HEK293 (cell line): ENCODE measurements around the gene CTCF.
A peak's percentile ranks its signal among the peaks of the same experiment; 100 is the strongest.

Experiments used
- CTCF ChIA-PET: fragments of 350-600 bp; formaldehyde crosslinking; extraction: SDS; loops from one replicate; lab custom pipeline; 2021; ENCODE audit warnings: antibody characterized with exemption; lab: Yijun Ruan, JAX
- POLR2A ChIA-PET: fragments of 300-600 bp; formaldehyde crosslinking; extraction: SDS; loops from one replicate; lab custom pipeline; 2020; ENCODE audit warnings: antibody characterized with exemption, inconsistent platforms; lab: Yijun Ruan, JAX
- H3K27ac ChIP-seq: fragments of 200-500 bp; sonication (Bioruptor generic); 2 replicates; pipeline ENCODE4 v1.5.1; 2014; ENCODE audit warnings: low read depth, low read length, control low read depth, inconsistent platforms; ENCODE audit errors: extremely low read depth
- H3K36me3 ChIP-seq, 2 experiments: fragments of 200-500 bp in 1 of 2; sonication (Bioruptor generic) in 1 of 2; 1 replicate in 1 of 2; 2 replicates in 1 of 2; pipeline ENCODE4 v1.5.1; 2014 to 2017; ENCODE audit warnings: inconsistent platforms in 2 of 2, low read length in 2 of 2; ENCODE audit not compliant: control insufficient read depth in 2 of 2, insufficient read depth in 1 of 2
- H3K4me1 ChIP-seq: fragments of 200-500 bp; sonication (Bioruptor generic); 2 replicates; pipeline ENCODE4 v1.5.1; 2014; ENCODE audit warnings: mild to moderate bottlenecking, low read length, inconsistent platforms; ENCODE audit not compliant: control insufficient read depth, insufficient read depth
- H3K4me3 ChIP-seq: 2 replicates; pipeline ENCODE4 v1.5.1; 2011; ENCODE audit warnings: low read depth, mild to moderate bottlenecking, control low read depth, low read length, moderate library complexity
- H3K9me3 ChIP-seq: fragments of 200-500 bp; sonication (Bioruptor generic); 2 replicates; pipeline ENCODE4 v1.5.1; 2014; ENCODE audit warnings: low read depth, low read length, inconsistent platforms; ENCODE audit not compliant: control insufficient read depth, insufficient read depth
- CTCF ChIP-seq: fragments of 450-650 bp; formaldehyde crosslinking; IDR thresholded peaks from 2 replicates; pipeline ENCODE4 v1.5.1; 2016; ENCODE audit warnings: missing biosample characterization, missing genetic modification characterization
- EGR2 ChIP-seq: fragments of 450-650 bp; formaldehyde crosslinking; IDR thresholded peaks from 2 replicates; pipeline ENCODE4 v1.5.1; 2016; ENCODE audit warnings: low read depth, missing biosample characterization, missing genetic modification characterization
- KLF8 ChIP-seq: fragments of 450-650 bp; formaldehyde crosslinking; IDR thresholded peaks from 2 replicates; pipeline ENCODE4 v1.5.1; 2016; ENCODE audit warnings: missing biosample characterization, missing genetic modification characterization
- PATZ1 ChIP-seq: fragments of 450-650 bp; formaldehyde crosslinking; IDR thresholded peaks from 2 replicates; pipeline ENCODE4 v1.5.1; 2016; ENCODE audit warnings: missing biosample characterization, missing genetic modification characterization
- REST ChIP-seq: fragments of 450-650 bp; formaldehyde crosslinking; IDR thresholded peaks from 2 replicates; pipeline ENCODE4 v1.5.1; 2016; ENCODE audit warnings: missing biosample characterization, missing genetic modification characterization
- SP7 ChIP-seq: fragments of 450-650 bp; formaldehyde crosslinking; IDR thresholded peaks from 2 replicates; pipeline ENCODE4 v1.5.1; 2016; ENCODE audit warnings: missing biosample characterization, missing genetic modification characterization
- ZBTB17 ChIP-seq: fragments of 450-650 bp; formaldehyde crosslinking; IDR thresholded peaks from 2 replicates; pipeline ENCODE4 v1.5.1; 2016; ENCODE audit warnings: missing biosample characterization, missing genetic modification characterization
- ZFHX2 ChIP-seq: fragments of 450-650 bp; formaldehyde crosslinking; conservative IDR thresholded peaks from 2 replicates; pipeline ENCODE4 v1.5.1; 2016; ENCODE audit warnings: missing biosample characterization, missing genetic modification characterization
- ZIC2 ChIP-seq: fragments of 450-650 bp; formaldehyde crosslinking; IDR thresholded peaks from 2 replicates; pipeline ENCODE4 v1.5.1; 2016; ENCODE audit warnings: missing biosample characterization, missing genetic modification characterization
- ZNF132 ChIP-seq: fragments of 450-650 bp; formaldehyde crosslinking; IDR thresholded peaks from 2 replicates; pipeline ENCODE4 v1.5.1; 2017; ENCODE audit warnings: missing biosample characterization, missing genetic modification characterization, borderline replicate concordance
- ZNF138 ChIP-seq: fragments of 450-650 bp; formaldehyde crosslinking; IDR thresholded peaks from 2 replicates; pipeline ENCODE4 v1.5.1; 2016; ENCODE audit warnings: missing biosample characterization, missing genetic modification characterization, borderline replicate concordance
- ZNF16 ChIP-seq: fragments of 450-650 bp; formaldehyde crosslinking; IDR thresholded peaks from 2 replicates; pipeline ENCODE4 v1.5.1; 2016; ENCODE audit warnings: low read depth, missing biosample characterization, missing genetic modification characterization
- ZNF2 ChIP-seq: fragments of 450-650 bp; formaldehyde crosslinking; IDR thresholded peaks from 2 replicates; pipeline ENCODE4 v1.5.1; 2016; ENCODE audit warnings: missing biosample characterization, missing genetic modification characterization
- ZNF214 ChIP-seq: fragments of 450-650 bp; formaldehyde crosslinking; IDR thresholded peaks from 2 replicates; pipeline ENCODE4 v1.5.1; 2017; ENCODE audit warnings: missing biosample characterization, mild to moderate bottlenecking, missing genetic modification characterization, borderline replicate concordance
- ZNF248 ChIP-seq: fragments of 450-650 bp; formaldehyde crosslinking; IDR thresholded peaks from 2 replicates; pipeline ENCODE4 v1.5.1; 2017; ENCODE audit warnings: missing biosample characterization, missing genetic modification characterization
- ZNF362 ChIP-seq: fragments of 450-650 bp; formaldehyde crosslinking; IDR thresholded peaks from 2 replicates; pipeline ENCODE4 v1.5.1; 2016; ENCODE audit warnings: missing biosample characterization, missing genetic modification characterization
- ZNF561 ChIP-seq: fragments of 450-650 bp; IDR thresholded peaks from 2 replicates; pipeline ENCODE4 v1.5.1; 2018; ENCODE audit warnings: missing biosample characterization, missing genetic modification characterization, borderline replicate concordance
- ZNF600 ChIP-seq: fragments of 450-650 bp; formaldehyde crosslinking; IDR thresholded peaks from 2 replicates; pipeline ENCODE4 v1.5.1; 2016; ENCODE audit warnings: missing biosample characterization, missing genetic modification characterization
- ZNF830 ChIP-seq: fragments of 450-650 bp; IDR thresholded peaks from 2 replicates; pipeline ENCODE4 v1.5.0; 2018; ENCODE audit warnings: missing biosample characterization, missing genetic modification characterization, low read depth, mild to moderate bottlenecking, moderate library complexity
- ZNF843 ChIP-seq: fragments of 450-650 bp; formaldehyde crosslinking; IDR thresholded peaks from 2 replicates; pipeline ENCODE4 v1.5.1; 2016; ENCODE audit warnings: missing biosample characterization, missing genetic modification characterization

The CTCF gene

GRCh38 chr16:67663151-67663876 lies 101.0 kb downstream of the CTCF start:
- Histone ChIP-seq H3K4me1 (0 out of 2 replicates have a peak, but pooled peaks cover 4% of the 10 kb centered on the region), H3K27ac (no peak overlapping the region)
- no peak for TF ChIP-seq ZNF600 (tag by site-specific recombination)
- no peak for TF ChIP-seq ZNF132 (tag by site-specific recombination)
- TF ChIP-seq ZBTB17 (tag by site-specific recombination) = 0 out of 2 replicates have a peak, but pooled peaks have one; percentile 17
- TF ChIP-seq ZIC2 (tag by site-specific recombination) = peak; percentile 29
- no peak for TF ChIP-seq ZNF843 (tag by site-specific recombination)
- 0 out of 2 replicates have a peak, but pooled peaks have one; percentile 8 for TF ChIP-seq CTCF
- no peak for TF ChIP-seq SP7 (tag by site-specific recombination)
- peak; percentile 83; the same call in 1 of the 2 replicates for TF ChIP-seq EGR2 (tag by site-specific recombination)
- TF ChIP-seq ZNF362 (tag by site-specific recombination) = no peak
- TF ChIP-seq PATZ1 (tag by site-specific recombination) = 0 out of 2 replicates have a peak, but pooled peaks have one; percentile 13
- no peak for TF ChIP-seq ZNF138
- TF ChIP-seq ZNF2 (tag by site-specific recombination) = peak; percentile 62; the same call in 1 of the 2 replicates
- no peak for TF ChIP-seq ZNF248 (tag by site-specific recombination)
- TF ChIP-seq ZNF830 = no peak
- TF ChIP-seq, all 188 proteins: peak for 6
- ChIA-PET POLR2A (interaction anchor here (0.8 kb wide), 1 partner anchor 272 kb away, joined by 3 read pairs; no protein-coding TSS in a partner anchor), CTCF (interaction anchor here (0.5 to 1.4 kb wide), 12 partner anchors 11 to 420 kb away, joined by 3 to 6 read pairs (median 3); partner anchors contain the start of gene CARMIL2)
- Histone ChIP-seq H3K9me3 (no peaks in the 10 kb centered on the region), H3K36me3 (peaks cover 0 to 46% of the 10 kb centered on the region in 2 experiments; a peak in 1 of 3 replicates), H3K4me3 (no peak overlapping the region)

GRCh38 chr16:67663877-67664222 lies 101.5 kb downstream of the CTCF start:
- Histone ChIP-seq H3K9me3 (no peaks in the 10 kb centered on the region), H3K27ac (no peak overlapping the region), H3K4me3 (no peak overlapping the region), H3K36me3 (peaks cover 0 to 41% of the 10 kb centered on the region in 2 experiments; a peak in 1 of 3 replicates), H3K4me1 (0 out of 2 replicates have a peak, but pooled peaks cover 4% of the 10 kb centered on the region)
- POLR2A ChIA-PET = interaction anchor here (0.6 kb wide), 1 partner anchor 271 kb away, joined by 3 read pairs; no protein-coding TSS in a partner anchor
- CTCF ChIA-PET = interaction anchor here (1.0 to 1.4 kb wide), 6 partner anchors 8 to 153 kb away, joined by 3 to 4 read pairs (median 3); no protein-coding TSS in a partner anchor
- peak; percentile 7; the same call in 1 of the 2 replicates for TF ChIP-seq EGR2 (tag by site-specific recombination)
- no peak for TF ChIP-seq ZNF214
- no peak for TF ChIP-seq REST (tag by site-specific recombination)
- TF ChIP-seq ZFHX2 (tag by site-specific recombination) = 0 out of 2 replicates have a peak, but pooled peaks have one; percentile 72
- TF ChIP-seq KLF8 = no peak
- TF ChIP-seq ZNF561 (tag by site-specific recombination) = no peak
- TF ChIP-seq ZNF16 (tag by site-specific recombination) = no peak
